Gastrocnemius medialis (tissue), 4 donors: ENCODE measurements around the gene MCF2L2. TPM values are rescaled to one million over a fixed set of nuclear protein-coding genes. Genes with fewer than 3 reads are reported as not detected.

Source experiments
- ATAC-seq, 2 donors: fragments of 150-250 bp; one replicate each; pipeline ENCODE4 v1.9.1; 2016
- DNase-seq, 2 donors: peaks; one replicate each; pipeline ENCODE4 v3.0.0-alpha.2; 2019
- H3K27ac ChIP-seq, 4 donors: fragments of 200-600 bp; sonication (generic); 1 replicate in 1 of 4; 2 replicates in 3 of 4; pipeline ENCODE4 v1.5.1; 2016 to 2018; ENCODE audit warnings: mild to moderate bottlenecking in 2 of 4, moderate library complexity in 1 of 4
- H3K27me3 ChIP-seq, 3 donors: fragments of 200-600 bp; sonication (generic) in 2 of 3; 1 replicate in 1 of 3; 2 replicates in 2 of 3; pipeline versions ENCODE4 v1.5.1 to v1.6.0; 2016 to 2019; ENCODE audit warnings: mild to moderate bottlenecking in 1 of 3, moderate library complexity in 1 of 3
- H3K36me3 ChIP-seq, 2 donors: fragments of 200-600 bp; sonication (generic) in 1 of 2; one replicate each; pipeline ENCODE4 v1.5.1; 2017 to 2018
- H3K4me1 ChIP-seq, 2 donors: fragments of 200-600 bp; sonication (generic) in 1 of 2; one replicate each; pipeline ENCODE4 v1.5.1; 2016 to 2017; ENCODE audit warnings: mild to moderate bottlenecking in 2 of 2
- H3K4me3 ChIP-seq, 4 donors: fragments of 200-600 bp; sonication (generic) in 3 of 4; 1 replicate in 1 of 4; 2 replicates in 3 of 4; pipeline ENCODE4 v1.5.1; 2016 to 2019; ENCODE audit warnings: mild to moderate bottlenecking in 2 of 4
- H3K9me3 ChIP-seq, 3 donors: fragments of 200-600 bp; sonication (generic) in 2 of 3; 1 replicate in 1 of 3; 2 replicates in 2 of 3; pipeline ENCODE4 v1.5.1; 2016 to 2019
- CTCF ChIP-seq, 5 experiments: fragments of 450-650 bp in 3 of 5; fragments of 200-600 bp in 2 of 5; sonication (generic) in 2 of 5; IDR thresholded peaks in 4 of 5; conservative IDR thresholded peaks in 1 of 5; 1 replicate in 4 of 5; 2 replicates in 1 of 5; pipeline ENCODE4 v1.5.1; 2016 to 2019; ENCODE audit warnings: antibody characterized with exemption in 5 of 5, mild to moderate bottlenecking in 3 of 5, moderate library complexity in 3 of 5
- POLR2A ChIP-seq, 2 donors: fragments of 450-650 bp; IDR thresholded peaks; one replicate each; pipeline ENCODE4 v1.6.1; 2017; ENCODE audit warnings: antibody characterized with exemption in 2 of 2, mild to moderate bottlenecking in 2 of 2, moderate library complexity in 2 of 2
- in situ Hi-C, 4 donors: fragments of 200-750 bp; cut with MboI; loops; one replicate each; pipeline versions ENCODE4 v1.15.0 to v1.8.0; 2017; ENCODE audit warnings: low sequenced_read_pairs in 4 of 4
- intact Hi-C: fragments of 100-400 bp; cut with DNase I; formaldehyde crosslinking; loops from one replicate; pipeline ENCODE4 v1.15.1; 2023; ENCODE audit warnings: low total_unique reads
- total RNA-seq, 4 donors: library from RNA; depleted of rRNA; stranded (reverse); fragments of >200 nt; gene quantifications; one replicate each; pipeline versions ENCODE4 v1.1.0 to v1.2.3, GENCODE V29; 2016

MCF2L2 gene
- total RNA-seq, 4 donors from 2014 or later = 0.27 to 0.61 (median 0.46) TPM

GRCh38 chr3:183185696-183186095 lies 242.7 kb downstream of the MCF2L2 start:
- no peaks in the 10 kb centered on the region for H3K27me3 ChIP-seq
- no peaks in the 10 kb centered on the region for H3K36me3 ChIP-seq
- H3K4me1 ChIP-seq = no peaks in the 10 kb centered on the region
- no peak for TF ChIP-seq POLR2A (IDR thresholded peaks at IDR 0.05)
- no peak for TF ChIP-seq CTCF (IDR thresholded peaks at IDR 0.05 in 4 of 5, conservative IDR thresholded peaks at IDR 0.05 in 1 of 5)
- H3K9me3 ChIP-seq = no peaks in the 10 kb centered on the region
- DNase-seq = no peak
- no peak for ATAC-seq
- no peak overlapping the region for H3K27ac ChIP-seq
- intact Hi-C loops (loop anchor here (2.0 kb wide), 1 partner anchor 67 kb away; the partner anchor contains the start of gene B3GNT5), in situ Hi-C loops (loop anchor here (5.0 to 10.0 kb wide), 3 partner anchors 61 to 202 kb away; no protein-coding TSS in a partner anchor)
- H3K4me3 ChIP-seq = no peak overlapping the region

- ATAC-seq (peak in 1 of 2 donors; percentile 75), DNase-seq (peak in 1 of 2 donors; percentile 13)
- Histone ChIP-seq H3K27ac (no peak overlapping the region), H3K36me3 (no peaks in the 10 kb centered on the region), H3K4me3 (no peak overlapping the region), H3K27me3 (peaks cover 14 to 23% (median 15%) of the 10 kb centered on the region in 3 donors), H3K9me3 (no peaks in the 10 kb centered on the region), H3K4me1 (peaks cover 6 to 9% of the 10 kb centered on the region in 2 donors)
- TF ChIP-seq POLR2A (IDR thresholded peaks at IDR 0.05) (no peak), CTCF (IDR thresholded peaks at IDR 0.05 in 4 of 5, conservative IDR thresholded peaks at IDR 0.05 in 1 of 5) (no peak)
- in situ Hi-C loops = loop anchor here in 1 of 4 donors (5.0 to 10.0 kb wide), 2 partner anchors 58 to 69 kb away; partner anchors contain the start of gene B3GNT5
- intact Hi-C loops = loop anchor here (5.0 kb wide), 1 partner anchor 61 kb away; no protein-coding TSS in a partner anchor
These were observed 245.4 kb downstream of the MCF2L2 start for GRCh38 chr3:183182732-183183610.

- TF ChIP-seq CTCF (IDR thresholded peaks at IDR 0.05 in 4 of 5, conservative IDR thresholded peaks at IDR 0.05 in 1 of 5) = no peak
- no peak for TF ChIP-seq POLR2A (IDR thresholded peaks at IDR 0.05)
- in situ Hi-C loops = loop anchor here in 1 of 4 donors (5.0 to 10.0 kb wide), 2 partner anchors 57 to 70 kb away; partner anchors contain the start of gene B3GNT5
- Histone ChIP-seq H3K36me3 (no peaks in the 10 kb centered on the region), H3K4me1 (peaks cover 6 to 9% of the 10 kb centered on the region in 2 donors), H3K4me3 (no peak overlapping the region), H3K9me3 (no peaks in the 10 kb centered on the region), H3K27me3 (peaks cover 19 to 32% (median 22%) of the 10 kb centered on the region in 3 donors), H3K27ac (no peak overlapping the region)
- ATAC-seq (no peak), DNase-seq (no peak)
- intact Hi-C loops = loop anchor here (5.0 kb wide), 1 partner anchor 60 kb away; no protein-coding TSS in a partner anchor
These were observed 246.3 kb downstream of the MCF2L2 start for GRCh38 chr3:183182073-183182472.

GRCh38 chr3:183181606-183182005 lies 246.8 kb downstream of the MCF2L2 start:
- no peak for TF ChIP-seq CTCF (IDR thresholded peaks at IDR 0.05 in 4 of 5, conservative IDR thresholded peaks at IDR 0.05 in 1 of 5)
- no peak for TF ChIP-seq POLR2A (IDR thresholded peaks at IDR 0.05)
- in situ Hi-C loops (loop anchor here in 1 of 4 donors (5.0 to 10.0 kb wide), 2 partner anchors 57 to 71 kb away; partner anchors contain the start of gene B3GNT5), intact Hi-C loops (loop anchor here (5.0 kb wide), 1 partner anchor 59 kb away; no protein-coding TSS in a partner anchor)
- ATAC-seq (no peak), DNase-seq (no peak)
- H3K27me3 ChIP-seq = peaks cover 19 to 37% (median 26%) of the 10 kb centered on the region in 3 donors
- H3K27ac ChIP-seq = no peak overlapping the region
- no peak overlapping the region for H3K4me3 ChIP-seq
- H3K9me3 ChIP-seq = no peaks in the 10 kb centered on the region
- peaks cover 6 to 9% of the 10 kb centered on the region in 2 donors for H3K4me1 ChIP-seq
- no peaks in the 10 kb centered on the region for H3K36me3 ChIP-seq
